PC-9 (cell line): ENCODE results near the gene LYZ.

Experiments used
- EZH2 ChIP-seq: fragments of 200-600 bp; sonication (generic); IDR thresholded peaks from 2 replicates; pipeline ENCODE4 v1.8.0; 2017; ENCODE audit warnings: antibody characterized with exemption, low read depth
- TF ChIP-seq, protein P1 (sequence below): fragments of 200-600 bp; sonication (generic); conservative IDR thresholded peaks from 2 replicates; pipeline ENCODE4 v1.6.1; 2017; ENCODE audit warnings: mixed run types, antibody characterized with exemption, mild to moderate bottlenecking, moderate library complexity

GRCh38 chr12:69350777-69351176 is 2.6 kb downstream of the LYZ start:
- TF ChIP-seq, protein P1, sequence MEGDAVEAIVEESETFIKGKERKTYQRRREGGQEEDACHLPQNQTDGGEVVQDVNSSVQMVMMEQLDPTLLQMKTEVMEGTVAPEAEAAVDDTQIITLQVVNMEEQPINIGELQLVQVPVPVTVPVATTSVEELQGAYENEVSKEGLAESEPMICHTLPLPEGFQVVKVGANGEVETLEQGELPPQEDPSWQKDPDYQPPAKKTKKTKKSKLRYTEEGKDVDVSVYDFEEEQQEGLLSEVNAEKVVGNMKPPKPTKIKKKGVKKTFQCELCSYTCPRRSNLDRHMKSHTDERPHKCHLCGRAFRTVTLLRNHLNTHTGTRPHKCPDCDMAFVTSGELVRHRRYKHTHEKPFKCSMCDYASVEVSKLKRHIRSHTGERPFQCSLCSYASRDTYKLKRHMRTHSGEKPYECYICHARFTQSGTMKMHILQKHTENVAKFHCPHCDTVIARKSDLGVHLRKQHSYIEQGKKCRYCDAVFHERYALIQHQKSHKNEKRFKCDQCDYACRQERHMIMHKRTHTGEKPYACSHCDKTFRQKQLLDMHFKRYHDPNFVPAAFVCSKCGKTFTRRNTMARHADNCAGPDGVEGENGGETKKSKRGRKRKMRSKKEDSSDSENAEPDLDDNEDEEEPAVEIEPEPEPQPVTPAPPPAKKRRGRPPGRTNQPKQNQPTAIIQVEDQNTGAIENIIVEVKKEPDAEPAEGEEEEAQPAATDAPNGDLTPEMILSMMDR, result no peak
- no peak for TF ChIP-seq EZH2
